ENCODE results near the gene BCAS3.

The BCAS3 gene

DNA sequence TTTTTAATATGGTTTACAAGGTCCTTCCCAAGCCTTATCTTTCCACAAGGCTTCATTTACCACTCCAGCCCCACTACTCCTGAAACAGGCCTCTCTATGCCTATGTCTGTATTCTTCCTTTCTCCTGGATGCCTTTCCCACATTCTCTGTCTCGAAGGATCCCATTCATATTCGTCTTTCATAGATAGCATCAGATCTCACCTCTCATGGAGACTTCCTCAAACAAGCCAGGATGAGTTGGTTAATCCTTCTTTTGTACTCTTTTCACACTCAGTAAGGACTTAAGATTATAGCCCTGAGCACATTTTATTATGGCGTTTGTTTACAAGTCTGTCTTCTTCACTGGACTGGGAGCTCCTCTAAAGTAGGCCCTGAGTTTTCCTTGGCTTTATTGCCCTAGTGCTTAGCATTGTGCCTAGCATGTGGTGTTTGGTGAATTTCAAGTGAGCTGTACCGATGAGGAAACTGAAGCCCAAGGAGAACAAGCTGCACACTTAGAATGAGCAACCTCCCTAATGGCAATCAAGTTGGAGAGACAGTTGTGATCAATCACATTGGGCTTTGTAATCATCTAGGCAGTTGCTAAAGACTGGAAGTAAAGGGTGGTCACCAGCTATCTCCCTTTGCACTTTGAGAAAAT lies 764.6 kb downstream of the BCAS3 start:
- no peak for DNase-seq (ENCODE audit: low read depth)
- H3K4me3 ChIP-seq (replicated peaks; ENCODE audit: low read depth, low read length): no peak overlapping the region
- TF ChIP-seq, protein P1, sequence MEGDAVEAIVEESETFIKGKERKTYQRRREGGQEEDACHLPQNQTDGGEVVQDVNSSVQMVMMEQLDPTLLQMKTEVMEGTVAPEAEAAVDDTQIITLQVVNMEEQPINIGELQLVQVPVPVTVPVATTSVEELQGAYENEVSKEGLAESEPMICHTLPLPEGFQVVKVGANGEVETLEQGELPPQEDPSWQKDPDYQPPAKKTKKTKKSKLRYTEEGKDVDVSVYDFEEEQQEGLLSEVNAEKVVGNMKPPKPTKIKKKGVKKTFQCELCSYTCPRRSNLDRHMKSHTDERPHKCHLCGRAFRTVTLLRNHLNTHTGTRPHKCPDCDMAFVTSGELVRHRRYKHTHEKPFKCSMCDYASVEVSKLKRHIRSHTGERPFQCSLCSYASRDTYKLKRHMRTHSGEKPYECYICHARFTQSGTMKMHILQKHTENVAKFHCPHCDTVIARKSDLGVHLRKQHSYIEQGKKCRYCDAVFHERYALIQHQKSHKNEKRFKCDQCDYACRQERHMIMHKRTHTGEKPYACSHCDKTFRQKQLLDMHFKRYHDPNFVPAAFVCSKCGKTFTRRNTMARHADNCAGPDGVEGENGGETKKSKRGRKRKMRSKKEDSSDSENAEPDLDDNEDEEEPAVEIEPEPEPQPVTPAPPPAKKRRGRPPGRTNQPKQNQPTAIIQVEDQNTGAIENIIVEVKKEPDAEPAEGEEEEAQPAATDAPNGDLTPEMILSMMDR (IDR thresholded peaks at IDR 0.05; ENCODE audit: low read length, missing control alignments): no peak
